Right kidney (tissue), 1 donor: ENCODE results near the gene METTL9.
"Not testable (repeated sequence)": the region's sequence is repeated elsewhere in the genome, so short reads cannot be mapped to it uniquely, and the experiment has no call there.

Source experiments
- DNase-seq: peaks from one replicate; pipeline ENCODE4 v3.0.0-alpha.2; 2016

Gene METTL9

GRCh38 chr16:21570676-21571017 lies 28.7 kb upstream of the METTL9 start:
- DNase-seq: no peak

- DNase-seq: not testable (repeated sequence)
These were observed 25.9 kb upstream of the METTL9 start for GRCh38 chr16:21573506-21573905.

GRCh38 chr16:21574372-21574771 lies 25.0 kb upstream of the METTL9 start:
- DNase-seq: no peak

GRCh38 chr16:21576323-21576722 lies 23.1 kb upstream of the METTL9 start:
- DNase-seq: not testable (repeated sequence)

- DNase-seq: not testable (repeated sequence)
These were observed 21.9 kb upstream of the METTL9 start for GRCh38 chr16:21577487-21577886.

GRCh38 chr16:21578311-21578710 lies 21.1 kb upstream of the METTL9 start:
- DNase-seq: not testable (repeated sequence)

- DNase-seq: not testable (repeated sequence)
These were observed 19.2 kb upstream of the METTL9 start for GRCh38 chr16:21580131-21580530.

GRCh38 chr16:21580807-21581206 lies 18.6 kb upstream of the METTL9 start:
- no peak for DNase-seq

GRCh38 chr16:21584817-21585216 lies 14.6 kb upstream of the METTL9 start:
- no peak for DNase-seq

- not testable (repeated sequence) for DNase-seq
These were observed 10.8 kb upstream of the METTL9 start for GRCh38 chr16:21588593-21588992.

GRCh38 chr16:21589551-21589950 lies 9.8 kb upstream of the METTL9 start:
- DNase-seq: no peak

GRCh38 chr16:21590287-21590686 lies 9.1 kb upstream of the METTL9 start:
- DNase-seq: no peak

- no peak for DNase-seq
These were observed 8.6 kb upstream of the METTL9 start for GRCh38 chr16:21590796-21591195.

- DNase-seq: no peak
These were observed 7.2 kb upstream of the METTL9 start for GRCh38 chr16:21592191-21592590.

- no peak for DNase-seq
These were observed 5.7 kb upstream of the METTL9 start for GRCh38 chr16:21593530-21594289.

- DNase-seq: no peak
These were observed 1.8 kb upstream of the METTL9 start for GRCh38 chr16:21597561-21598030.

GRCh38 chr16:21598206-21598605 lies 1.2 kb upstream of the METTL9 start:
- no peak for DNase-seq

GRCh38 chr16:21598701-21599121 lies 666 bp upstream of the METTL9 start:
- DNase-seq: no peak

GRCh38 chr16:21600031-21600773 lies 825 bp downstream of the METTL9 start:
- DNase-seq: peak; percentile 81

GRCh38 chr16:21602785-21603184 lies 3.4 kb downstream of the METTL9 start:
- DNase-seq: no peak

GRCh38 chr16:21603928-21604327 lies 4.6 kb downstream of the METTL9 start:
- no peak for DNase-seq

- not testable (repeated sequence) for DNase-seq
These were observed 6.5 kb downstream of the METTL9 start for GRCh38 chr16:21605848-21606247.

- DNase-seq: no peak
These were observed 9.4 kb downstream of the METTL9 start for GRCh38 chr16:21608639-21609328.
